ENCODE data around the gene SIGLEC8. TPM values are rescaled to one million over a fixed set of nuclear protein-coding genes. Genes with fewer than 3 reads are reported as not detected.

The SIGLEC8 gene
- total and polyA plus RNA-seq, 9 of the 15 experiments (the other 6 are each of a cell fraction or from before 2014, with no cell fraction given): 0.04 to 0.65 (median 0.39) TPM

- TF ChIP-seq ZNF609 (CRISPR knock-in tag; IDR thresholded peaks at IDR 0.05; ENCODE audit: borderline replicate concordance): no peak
- no peak for TF ChIP-seq PHTF2 (CRISPR knock-in tag; IDR thresholded peaks at IDR 0.05)
- no peak for TF ChIP-seq SNAPC5 (CRISPR knock-in tag; IDR thresholded peaks at IDR 0.05)
- TF ChIP-seq DNMT1 (IDR thresholded peaks at IDR 0.05): peak; percentile 12; the same call in 1 of the 2 replicates
- TF ChIP-seq SREBF2 (CRISPR knock-in tag; IDR thresholded peaks at IDR 0.05): no peak
- TF ChIP-seq ZNF316 (IDR thresholded peaks at IDR 0.05): no peak
- TF ChIP-seq SRSF7 (optimal IDR thresholded peaks at IDR 0.05; ENCODE audit: low read depth, low read length): no peak
- TF ChIP-seq IRF2 (CRISPR knock-in tag; IDR thresholded peaks at IDR 0.05): no peak
- TF ChIP-seq RNF2 (IDR thresholded peaks at IDR 0.05): peak; percentile 98; the same call in 1 of the 2 replicates
- TF ChIP-seq ZC3H4 (CRISPR knock-in tag; IDR thresholded peaks at IDR 0.05; ENCODE audit: borderline replicate concordance): no peak
- peak; percentile 56 for TF ChIP-seq CBFA2T2 (conservative IDR thresholded peaks at IDR 0.05)
- TF ChIP-seq FOXJ3 (CRISPR knock-in tag; IDR thresholded peaks at IDR 0.05): no peak
- no peak for TF ChIP-seq NELFE (IDR thresholded peaks at IDR 0.05; ENCODE audit: insufficient read depth, insufficient read length)
- TF ChIP-seq KLF13 (tag; IDR thresholded peaks at IDR 0.05; ENCODE audit: borderline replicate concordance, low read depth): no peak; the same call in 1 of the 2 replicates
- TF ChIP-seq ZMIZ1 (IDR thresholded peaks at IDR 0.05; ENCODE audit: low read depth in 2 of 2, low read length in 2 of 2): peak in 1 of 2 experiments; percentile 70; a peak in 2 of 4 replicates
- no peak for TF ChIP-seq ATF3 (IDR thresholded peaks at IDR 0.05)
- TF ChIP-seq ATF3 (CRISPR knock-in tag; conservative IDR thresholded peaks at IDR 0.05): no peak
- no peak for TF ChIP-seq TCF15 (CRISPR knock-in tag; IDR thresholded peaks at IDR 0.05)
- peak; percentile 18; the same call in 1 of the 2 replicates for TF ChIP-seq LCOR (CRISPR knock-in tag; IDR thresholded peaks at IDR 0.05)
Measured at GRCh38 chr19:51467864-51468544, 9.8 kb upstream of the SIGLEC8 start (continued).

Measured in K562 (cell line).